ENCODE data around the gene WDR17.

Gene WDR17

GRCh38 chr4:176052744-176053143 is 12.9 kb upstream of the WDR17 start:
- peak; percentile 40 for DNase-seq (ENCODE audit: low spot score)

GRCh38 chr4:176053785-176054184 is 11.9 kb upstream of the WDR17 start:
- TF ChIP-seq CTCF (IDR thresholded peaks at IDR 0.05; ENCODE audit: extremely low read depth, missing control alignments), result no peak
- no peak for DNase-seq (ENCODE audit: low spot score)

More at GRCh38 chr4:176052744-176053143, 12.9 kb upstream of the WDR17 start:
- no peak for TF ChIP-seq CTCF (IDR thresholded peaks at IDR 0.05; ENCODE audit: extremely low read depth, missing control alignments)

GRCh38 chr4:176054942-176055341 is 10.7 kb upstream of the WDR17 start:
- no peak for DNase-seq (ENCODE audit: low spot score)
- no peak for TF ChIP-seq CTCF (IDR thresholded peaks at IDR 0.05; ENCODE audit: extremely low read depth, missing control alignments)

- no peak for TF ChIP-seq CTCF (IDR thresholded peaks at IDR 0.05; ENCODE audit: extremely low read depth, missing control alignments)
Measured at GRCh38 chr4:176063718-176064117, 1.9 kb upstream of the WDR17 start.

GRCh38 chr4:176064539-176064938 is 1.1 kb upstream of the WDR17 start:
- TF ChIP-seq CTCF (IDR thresholded peaks at IDR 0.05; ENCODE audit: extremely low read depth, missing control alignments), result no peak
- no peak for DNase-seq (ENCODE audit: low spot score)

More at GRCh38 chr4:176063718-176064117, 1.9 kb upstream of the WDR17 start:
- no peak for DNase-seq (ENCODE audit: low spot score)

GRCh38 chr4:176066757-176067156 is 1.1 kb downstream of the WDR17 start:
- no peak for TF ChIP-seq CTCF (IDR thresholded peaks at IDR 0.05; ENCODE audit: extremely low read depth, missing control alignments)
- DNase-seq (ENCODE audit: low spot score), result no peak

- DNase-seq (ENCODE audit: low spot score), result no peak
- no peak for TF ChIP-seq CTCF (IDR thresholded peaks at IDR 0.05; ENCODE audit: extremely low read depth, missing control alignments)
Measured at GRCh38 chr4:176077561-176077960, 11.9 kb downstream of the WDR17 start.
